HG03025 (cell line): Measurements from ENCODE around the gene CPNE4.
"Not testable (repeated sequence)": the region's sequence is repeated elsewhere in the genome, so short reads cannot be mapped to it uniquely, and the experiment has no call there.

Source experiments
- ATAC-seq: cut with Tn5 transposase; IDR thresholded peaks from one replicate; pipeline ENCODE4 v1.9.1; 2021; ENCODE audit warnings: mild to moderate bottlenecking, moderate library complexity; ENCODE audit not compliant: unreplicated experiment, low FRiP score

CPNE4 gene

DNA sequence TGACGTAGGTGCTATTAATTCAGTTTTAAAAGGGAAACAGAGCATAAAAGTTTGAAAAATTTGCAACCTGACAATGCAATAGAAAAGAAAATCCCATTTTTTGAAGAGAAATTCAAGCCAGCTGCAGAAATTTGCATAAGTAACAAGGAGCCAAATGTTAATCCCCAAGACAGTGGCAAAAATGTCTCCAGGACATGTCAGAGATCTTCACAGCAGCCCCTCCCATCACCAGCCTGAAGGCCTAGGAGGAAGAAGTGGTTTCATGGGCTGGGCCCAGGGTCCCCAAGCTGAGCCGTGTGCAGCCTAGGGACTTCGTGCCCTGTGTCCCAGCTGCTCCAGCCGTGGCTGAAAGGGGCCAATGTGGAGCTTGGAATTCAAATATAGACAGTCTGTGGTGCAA is 148.9 kb downstream of the CPNE4 start:
- ATAC-seq = not testable (repeated sequence)

DNA sequence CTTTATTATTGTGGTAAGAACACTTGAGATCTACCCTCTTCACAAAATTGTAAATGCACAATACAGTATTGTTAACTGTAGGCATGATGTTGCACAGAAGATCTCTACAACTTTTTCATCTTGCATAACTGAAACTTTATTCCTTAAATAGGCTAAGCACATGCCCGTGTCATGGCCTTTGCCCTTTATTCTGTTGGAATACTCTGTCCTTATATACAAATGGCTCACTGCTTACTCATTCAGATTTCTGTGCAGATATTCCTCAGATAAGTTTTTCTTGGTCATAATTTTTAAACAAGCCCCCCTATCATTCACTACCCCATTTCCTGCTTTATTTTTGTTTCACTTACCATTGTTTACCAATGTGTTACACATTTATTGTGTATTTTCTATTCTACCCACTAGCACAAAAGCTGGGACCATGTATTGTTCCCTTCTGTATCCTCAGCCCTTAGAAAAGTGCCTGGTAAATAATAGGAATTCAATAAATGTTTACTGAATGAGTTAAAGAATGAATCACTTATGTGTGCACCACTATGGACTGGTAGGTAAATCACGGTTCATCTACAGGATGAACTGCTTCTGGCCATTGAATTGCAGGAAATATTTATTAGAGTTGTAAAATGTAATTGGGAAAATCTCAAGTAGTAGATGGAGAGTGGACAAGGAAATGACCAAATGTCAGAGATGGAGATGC is 151.0 kb downstream of the CPNE4 start:
- ATAC-seq = no peak

DNA sequence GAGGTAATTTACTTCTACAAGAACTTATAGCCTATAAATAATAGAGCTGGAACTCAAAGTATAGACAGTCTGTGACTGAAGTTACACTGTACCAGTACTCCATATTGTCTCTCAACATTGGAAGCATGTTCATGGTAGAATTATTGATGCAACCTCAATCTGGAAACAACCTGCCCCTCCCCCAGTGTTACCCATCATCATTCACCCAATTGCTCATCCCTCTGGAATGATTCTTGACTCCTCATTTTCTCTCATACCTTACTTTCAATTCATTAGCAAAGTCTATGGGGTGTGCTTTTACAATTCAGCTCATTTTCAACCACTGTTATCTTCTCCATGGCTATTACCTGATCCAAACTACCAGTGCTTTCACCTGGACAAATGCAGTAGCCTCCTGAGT is 151.7 kb downstream of the CPNE4 start:
- no peak for ATAC-seq

DNA sequence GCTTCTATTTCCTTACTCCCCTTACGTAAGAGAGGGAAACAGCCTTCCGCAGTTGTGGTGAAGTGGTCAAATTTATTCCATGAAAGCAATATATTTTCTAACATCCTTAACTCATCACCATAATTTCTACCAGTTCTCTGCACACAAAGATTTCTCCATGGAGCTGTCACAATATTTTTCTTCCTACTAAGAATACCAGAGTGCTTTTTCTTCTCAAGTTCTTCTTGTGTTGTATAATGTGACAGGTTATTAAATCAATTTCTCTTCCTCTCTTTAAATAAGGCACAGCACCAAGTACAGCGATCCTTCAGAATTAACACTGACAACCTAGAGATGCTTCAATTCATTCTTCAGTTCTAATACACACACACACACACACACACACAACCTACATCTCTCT is 153.0 kb downstream of the CPNE4 start:
- no peak for ATAC-seq

DNA sequence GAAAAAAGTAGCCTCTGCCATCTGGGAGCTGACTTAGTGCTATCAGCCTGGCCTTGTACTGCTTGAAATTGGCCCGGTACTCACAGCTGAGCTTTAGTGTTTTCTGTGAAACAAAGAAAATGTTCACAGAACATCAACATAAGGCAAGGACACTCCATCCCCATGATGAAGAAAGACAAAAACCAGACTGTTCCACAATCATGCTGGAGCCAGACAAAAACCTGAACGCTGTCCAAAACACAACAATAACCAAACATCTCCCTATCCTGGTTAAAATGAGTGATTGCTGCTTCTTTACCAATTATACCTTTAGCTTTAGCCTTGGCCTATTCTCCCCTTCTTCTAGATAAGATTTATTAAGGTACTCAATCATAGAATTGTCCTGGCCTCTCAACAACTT is 153.9 kb downstream of the CPNE4 start:
- no peak for ATAC-seq

DNA sequence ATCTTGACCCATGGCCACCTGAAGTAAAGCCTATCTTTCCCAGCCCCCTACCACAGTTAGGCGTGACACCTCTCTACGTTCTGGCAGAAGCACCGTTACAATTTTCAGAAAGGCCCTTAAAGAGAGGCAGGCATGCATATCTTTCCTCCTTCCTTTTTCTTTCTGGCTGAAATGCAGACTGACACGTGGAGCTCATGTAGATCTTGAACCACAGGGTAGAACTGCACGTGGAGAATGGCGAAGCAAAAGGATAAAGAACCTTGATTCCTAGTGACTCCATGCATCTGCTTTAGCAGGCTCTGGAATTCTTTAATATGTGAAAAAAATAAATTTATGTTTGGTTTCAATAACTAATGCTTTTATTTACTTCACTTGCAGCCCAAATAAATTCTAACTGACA is 166.6 kb downstream of the CPNE4 start:
- no peak for ATAC-seq

DNA sequence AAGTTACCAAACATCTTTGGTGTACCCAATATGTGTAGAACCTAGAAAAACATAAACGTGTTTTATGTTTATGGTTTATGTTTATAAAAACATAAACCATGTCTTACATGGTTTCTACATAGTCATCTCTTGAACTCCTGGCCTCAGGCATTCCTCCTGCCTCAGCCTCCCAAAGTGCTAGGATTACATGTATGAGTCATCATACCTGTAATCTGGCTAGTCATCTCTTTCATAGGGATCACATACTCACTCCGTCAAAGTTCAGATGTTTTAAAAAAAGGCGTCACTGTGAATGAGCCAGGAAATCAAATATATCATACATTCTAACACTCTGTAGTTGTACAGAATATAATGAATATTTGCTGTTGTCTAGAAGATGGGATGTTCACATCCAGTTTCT is 178.6 kb downstream of the CPNE4 start:
- no peak for ATAC-seq

DNA sequence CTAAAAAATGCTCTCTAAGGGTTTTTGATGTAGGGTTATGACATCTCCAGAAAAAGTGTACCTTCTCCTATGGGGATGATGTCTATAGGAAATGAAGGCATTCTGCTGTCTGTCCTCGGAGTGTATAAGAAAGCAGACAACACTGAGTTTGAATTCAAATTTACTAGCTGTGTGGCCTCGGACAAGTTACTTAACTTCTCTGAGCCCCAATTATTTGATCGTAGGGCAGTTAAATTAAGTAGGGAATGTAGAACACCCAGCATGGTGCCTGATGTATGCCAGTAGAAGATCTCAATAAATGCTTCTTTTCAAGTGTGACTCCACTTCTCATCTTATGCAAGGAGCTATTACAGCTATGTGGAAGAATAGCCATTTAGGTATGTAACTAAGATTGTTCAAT is 184.6 kb downstream of the CPNE4 start:
- no peak for ATAC-seq

DNA sequence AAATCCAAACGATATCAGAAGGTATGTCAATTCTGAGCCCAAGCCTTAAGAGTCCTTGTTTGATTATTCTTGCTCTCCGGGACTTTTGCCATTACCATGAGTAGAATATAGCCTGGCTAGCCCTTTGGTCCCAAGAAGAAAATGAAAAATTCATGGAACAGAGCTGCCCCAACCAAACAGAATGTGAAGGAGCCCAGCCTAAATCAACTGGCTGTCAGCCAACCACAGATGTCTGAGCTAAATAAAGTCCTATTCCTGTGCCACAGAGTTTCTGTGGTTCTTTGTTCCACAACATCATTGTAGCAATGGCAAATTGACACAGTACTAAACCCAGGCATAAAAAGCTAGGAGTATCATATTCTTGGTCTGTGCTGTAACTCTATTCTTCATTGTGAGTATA is 185.2 kb downstream of the CPNE4 start:
- no peak for ATAC-seq

DNA sequence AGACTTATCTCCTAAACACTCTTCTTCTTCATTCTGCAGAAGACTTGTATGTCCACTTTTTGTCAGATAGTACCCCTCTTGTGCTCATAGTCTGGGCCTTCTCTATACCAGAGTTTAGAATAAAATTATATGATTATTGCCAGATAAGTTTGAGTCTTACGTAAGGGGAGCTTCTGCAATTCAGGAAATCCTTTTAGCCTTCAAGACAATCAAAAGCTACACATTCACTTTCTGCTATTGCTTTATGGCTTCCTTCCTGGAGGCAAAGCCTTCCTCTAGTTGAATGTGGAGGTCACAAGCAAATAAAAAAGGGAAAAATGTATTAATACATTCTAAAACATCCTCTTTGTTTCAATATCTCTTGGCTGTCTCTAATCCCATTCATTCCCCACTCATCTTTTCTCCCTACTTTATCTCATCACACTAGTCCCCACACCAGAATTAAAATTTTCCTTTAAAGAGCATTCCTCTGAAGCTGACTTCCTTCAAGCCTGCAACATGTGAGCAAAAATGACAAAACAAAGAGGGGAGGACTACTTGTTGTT is 186.8 kb downstream of the CPNE4 start:
- ATAC-seq = no peak

DNA sequence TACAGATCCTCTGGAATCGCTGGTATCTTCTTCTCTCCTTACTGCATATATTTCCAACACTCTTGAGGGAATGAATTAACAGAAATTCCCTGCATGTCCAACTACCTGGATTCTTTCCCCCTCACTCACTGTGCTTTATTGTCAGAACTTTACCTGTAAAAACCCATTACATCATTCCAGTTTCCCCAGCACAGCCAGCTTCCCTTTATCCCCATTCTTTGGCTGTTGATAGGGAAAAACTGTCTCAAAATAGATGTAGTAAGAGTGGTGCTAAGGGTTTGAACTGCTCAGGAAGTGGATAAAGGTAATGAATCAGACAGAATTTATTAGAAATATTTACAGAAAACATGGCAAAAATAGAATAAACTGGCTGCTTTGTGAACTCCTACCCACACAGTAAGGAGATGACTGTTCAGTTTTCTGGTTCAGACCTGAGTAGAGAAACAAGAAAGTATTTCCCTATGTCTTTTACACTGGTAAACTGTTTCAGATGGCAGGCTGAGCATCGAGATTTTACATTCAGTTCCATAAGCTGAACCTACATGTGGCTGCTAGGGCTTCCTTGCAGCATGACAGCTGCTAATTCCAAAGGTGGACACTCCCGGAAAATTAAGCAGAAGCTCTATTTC is 188.4 kb downstream of the CPNE4 start:
- no peak for ATAC-seq

DNA sequence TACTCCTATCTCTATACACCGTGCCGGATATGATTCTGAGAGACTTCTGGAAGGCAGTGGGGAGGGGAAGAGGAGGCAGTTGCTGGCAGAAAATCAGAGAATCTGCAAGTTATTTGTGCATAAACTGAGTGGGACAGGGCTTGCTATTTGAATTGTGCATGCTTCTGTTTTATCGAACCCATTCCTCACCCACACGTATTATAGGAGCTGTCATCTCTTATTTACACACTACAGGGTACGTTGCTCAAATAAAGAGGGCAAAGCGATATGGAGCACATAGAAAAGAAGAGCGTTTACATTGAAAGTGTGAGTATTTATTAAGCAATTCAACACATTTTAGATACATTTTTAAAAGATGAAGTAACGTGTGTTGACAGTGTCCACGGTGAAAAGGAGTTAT is 191.6 kb downstream of the CPNE4 start:
- ATAC-seq = no peak

DNA sequence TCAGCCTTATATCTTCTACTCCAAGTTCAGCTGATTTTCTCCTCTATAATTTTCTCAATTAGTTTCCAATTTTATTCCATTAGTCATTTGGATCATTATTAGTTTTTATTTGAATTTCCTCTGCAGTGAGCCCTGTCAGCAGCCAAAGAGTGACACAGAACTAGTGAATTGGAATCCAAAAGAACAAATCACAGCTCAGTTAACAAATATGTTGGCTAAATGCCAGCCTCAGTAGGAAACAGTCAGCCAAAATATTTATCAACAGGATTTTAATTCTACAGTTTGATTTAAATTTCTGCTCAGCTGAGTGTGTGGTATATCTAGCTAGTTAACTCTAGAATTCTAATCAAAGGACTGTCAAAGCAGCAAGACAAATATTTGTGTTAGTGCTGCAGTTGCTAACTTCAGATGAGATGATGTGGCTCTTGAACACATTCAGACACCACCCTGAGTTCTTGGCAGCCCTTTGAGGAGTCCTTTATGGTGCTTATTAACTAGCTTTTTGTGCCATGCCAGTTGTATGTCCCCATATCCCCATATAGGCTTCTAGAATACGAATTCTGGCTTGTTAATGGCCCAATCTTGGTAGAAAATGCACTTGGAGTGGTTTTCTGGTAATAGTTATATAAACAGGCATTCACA is 194.5 kb downstream of the CPNE4 start:
- no peak for ATAC-seq

DNA sequence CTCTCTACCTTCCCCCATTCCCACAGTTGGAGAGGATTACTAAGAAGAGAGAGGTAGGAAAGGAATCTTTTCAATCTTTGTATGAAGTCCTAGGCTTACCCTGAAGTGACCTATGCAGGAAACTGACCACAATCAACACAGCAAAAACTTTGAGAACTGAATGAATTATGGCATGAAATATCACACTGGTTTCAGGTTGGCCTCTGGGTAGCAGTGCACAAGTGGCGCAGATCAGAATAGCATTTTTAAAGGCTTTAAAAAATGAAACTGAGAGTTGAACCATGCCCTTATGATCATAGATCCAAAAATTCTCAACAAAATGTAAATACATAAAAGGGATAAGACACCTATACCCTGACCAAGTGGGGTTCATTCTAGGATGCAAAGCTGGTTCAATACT is 198.9 kb downstream of the CPNE4 start:
- no peak for ATAC-seq

DNA sequence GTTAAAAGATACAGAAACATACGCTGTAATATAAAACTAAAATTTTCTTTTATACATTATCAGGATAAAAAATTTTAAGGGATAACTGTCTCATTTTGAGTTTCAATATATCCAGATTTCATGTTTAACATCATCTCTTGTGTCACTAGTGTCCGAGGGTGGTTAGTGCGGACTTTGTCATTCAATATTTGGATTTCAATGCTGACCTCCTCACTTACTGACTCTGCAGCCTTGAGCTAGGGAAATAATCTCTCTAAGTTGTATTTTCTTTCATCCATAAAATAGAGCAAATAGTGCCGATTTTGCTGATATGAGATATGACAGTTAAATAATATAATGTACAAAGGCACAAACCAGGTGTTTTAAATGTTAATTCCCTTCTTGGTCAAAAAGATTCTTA is 203.2 kb downstream of the CPNE4 start:
- no peak for ATAC-seq

DNA sequence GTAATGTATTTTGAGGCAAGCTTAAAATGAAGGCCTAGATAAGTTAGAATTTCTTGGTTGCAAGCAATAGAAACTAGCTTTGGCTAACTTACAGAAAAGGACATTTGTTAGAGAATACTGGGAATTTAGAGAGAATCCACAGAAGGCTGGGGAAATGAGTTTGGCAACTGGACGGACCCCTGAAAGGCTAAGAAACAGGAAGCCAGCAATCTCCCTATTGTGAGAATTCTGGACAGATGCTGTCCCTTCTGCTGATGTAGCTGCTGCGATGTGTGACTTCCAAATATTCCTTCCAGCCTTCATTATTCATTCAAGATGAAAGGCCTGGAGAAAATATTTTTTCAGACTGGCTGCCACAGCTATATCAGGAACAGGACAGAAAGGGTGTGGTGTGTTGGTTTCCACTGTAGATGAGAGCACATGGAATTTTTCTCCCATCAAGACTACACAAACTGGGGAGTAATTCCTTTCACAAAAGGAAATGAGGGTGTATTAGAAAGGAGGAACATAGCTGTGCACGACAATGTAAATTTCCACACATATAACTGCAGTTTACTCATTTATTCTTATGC is 213.5 kb downstream of the CPNE4 start:
- no peak for ATAC-seq

DNA sequence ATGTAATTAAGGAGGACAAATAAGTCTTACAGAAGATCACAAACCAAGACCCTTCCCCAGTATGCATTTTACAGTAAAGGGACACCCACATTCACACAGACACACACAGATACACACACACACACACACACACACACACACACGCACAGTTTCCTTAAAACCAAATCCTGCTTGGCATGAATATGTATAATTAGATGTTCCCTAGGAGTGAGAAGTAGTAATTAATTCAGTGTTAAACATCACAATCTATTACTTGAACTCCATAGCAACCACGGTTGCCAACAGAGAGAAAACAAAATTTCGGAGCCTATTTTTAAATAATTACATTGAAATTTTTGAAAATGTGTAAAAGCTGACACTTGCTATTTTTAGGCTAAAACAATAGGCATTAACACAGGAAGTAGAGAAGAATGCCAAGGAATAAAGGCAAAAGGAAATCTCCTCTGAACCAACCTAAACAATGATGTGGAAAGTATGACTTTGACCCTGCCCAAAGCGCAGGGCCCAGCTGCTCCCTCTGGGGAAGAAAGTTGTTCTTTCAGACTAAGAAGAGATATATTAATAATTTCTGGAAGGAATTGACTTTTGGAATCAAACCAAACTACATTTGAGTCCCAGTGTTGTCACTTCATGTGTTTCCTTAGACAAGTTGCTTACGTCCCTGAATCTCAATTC is 215.3 kb downstream of the CPNE4 start:
- no peak for ATAC-seq

DNA sequence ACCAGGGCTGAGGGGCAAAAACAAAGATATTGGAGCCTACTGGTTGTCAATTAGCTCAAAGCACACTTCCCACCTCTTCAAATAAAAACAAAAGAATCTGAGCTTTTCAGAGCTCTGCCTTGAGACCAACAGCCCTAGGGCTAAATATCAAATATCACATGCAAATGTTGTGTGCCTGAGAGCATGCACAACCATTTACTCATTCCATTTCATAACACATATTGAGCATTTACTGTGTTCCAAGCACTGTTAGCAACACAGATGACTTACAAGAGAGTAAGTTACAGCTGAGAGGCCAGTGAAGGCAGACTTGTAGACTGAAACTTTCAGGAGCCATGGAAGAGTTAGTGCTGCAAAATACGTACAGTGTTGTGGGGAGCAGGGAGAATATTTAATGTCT is 222.4 kb downstream of the CPNE4 start:
- ATAC-seq = no peak

DNA sequence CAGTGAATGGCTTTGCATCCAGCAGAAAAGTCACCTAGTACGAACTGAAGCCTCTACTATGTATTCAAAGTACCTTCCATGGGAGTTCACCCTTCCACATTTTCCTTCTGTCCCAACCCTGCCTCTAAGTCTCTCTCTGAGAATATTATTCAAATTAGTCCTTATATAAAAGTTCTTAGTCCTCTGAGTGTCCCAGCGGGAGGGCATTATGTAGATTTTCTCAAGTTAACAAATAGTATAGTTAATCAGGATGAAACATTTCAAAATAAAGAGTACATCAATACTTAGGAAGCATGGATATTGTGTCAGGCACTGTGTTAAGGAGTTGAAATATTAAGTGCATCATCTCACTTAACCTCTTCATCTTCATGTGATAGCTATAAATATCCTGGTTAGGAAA is 223.3 kb downstream of the CPNE4 start:
- ATAC-seq = no peak

DNA sequence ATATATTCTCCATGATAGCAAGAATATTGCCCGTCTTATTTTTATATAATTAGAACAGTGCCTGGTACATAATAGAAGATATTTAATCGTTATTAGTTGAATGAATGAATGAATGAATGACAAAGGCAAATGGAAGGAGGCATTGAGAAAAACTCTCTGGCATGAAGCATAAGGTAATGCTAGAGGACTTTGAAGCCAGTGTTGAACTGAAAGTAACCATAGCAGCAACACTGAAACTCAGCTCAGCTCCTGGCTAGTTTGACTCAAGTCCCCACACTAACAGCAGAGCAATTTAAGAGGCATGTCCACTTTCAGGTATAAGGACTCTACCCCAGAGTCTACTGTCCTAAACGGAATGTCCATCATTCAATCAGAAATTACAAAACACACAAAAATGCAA is 227.0 kb downstream of the CPNE4 start:
- ATAC-seq = peak; percentile 52

DNA sequence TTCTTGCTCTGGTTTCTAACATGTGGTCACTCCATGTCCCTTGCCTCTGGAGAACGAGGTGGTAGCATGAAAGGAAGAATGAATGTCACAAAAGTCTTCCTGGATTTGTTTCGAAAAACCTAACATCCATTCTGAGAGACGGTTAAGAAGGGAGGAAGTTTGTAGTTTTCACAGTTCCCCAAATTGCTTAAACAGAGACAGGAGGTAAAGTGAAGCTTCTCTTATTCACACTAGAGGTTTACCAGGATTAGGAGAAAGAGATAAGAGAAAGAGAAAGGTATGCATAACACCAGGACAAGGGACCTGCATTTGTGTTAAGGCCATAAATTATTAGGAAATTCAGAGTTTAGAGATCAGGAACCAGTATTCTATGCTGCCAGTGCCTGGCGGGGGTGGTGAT is 228.1 kb downstream of the CPNE4 start:
- no peak for ATAC-seq
